Lower leg skin (tissue), 3 donors: ENCODE measurements around the gene MRAP2.

Source experiments
- CTCF ChIP-seq, 3 donors: fragments of 450-650 bp; IDR thresholded peaks; one replicate each; pipeline ENCODE4 v1.5.1; 2016; ENCODE audit warnings: antibody characterized with exemption in 3 of 3, mild to moderate bottlenecking in 3 of 3, moderate library complexity in 2 of 3
- POLR2A ChIP-seq, 2 donors: fragments of 450-650 bp; IDR thresholded peaks; one replicate each; pipeline ENCODE4 v1.6.1; 2016 to 2017; ENCODE audit warnings: antibody characterized with exemption in 2 of 2, mild to moderate bottlenecking in 1 of 2, moderate library complexity in 1 of 2

- TF ChIP-seq CTCF (IDR thresholded peaks at IDR 0.05) (no peak), POLR2A (IDR thresholded peaks at IDR 0.05) (no peak)
These were observed 32.5 kb upstream of the MRAP2 start for GRCh38 chr6:84001119-84001518.
